Liver (tissue), 9 donors: ENCODE measurements around the gene TNF. TPM values are rescaled to one million over a fixed set of nuclear protein-coding genes. Genes with fewer than 3 reads are reported as not detected.
A peak's percentile ranks its signal among the peaks of the same experiment; 100 is the strongest.

Experiments used
- DNase-seq: peaks from one replicate; pipeline ENCODE4 v3.0.0-alpha.2; 2017; ENCODE audit warnings: low spot score
- H3K27ac ChIP-seq, 2 donors: one replicate each; pipeline ENCODE4 v1.7.0; 2013; ENCODE audit warnings: inconsistent platforms in 2 of 2, low read length in 2 of 2, control low read depth in 1 of 2, low read depth in 1 of 2, mild to moderate bottlenecking in 1 of 2
- H3K27me3 ChIP-seq, 4 donors: one replicate each; pipeline versions ENCODE4 v1.6.1 to v1.7.0; 2013; ENCODE audit warnings: low read length in 3 of 4, inconsistent platforms in 1 of 4, mild to moderate bottlenecking in 1 of 4, moderate library complexity in 1 of 4; ENCODE audit not compliant: control insufficient read depth in 4 of 4, insufficient read depth in 4 of 4
- H3K36me3 ChIP-seq, 4 donors: one replicate each; pipeline versions ENCODE4 v1.6.1 to v1.7.0; 2013; ENCODE audit warnings: low read length in 3 of 4, mild to moderate bottlenecking in 3 of 4, low read depth in 1 of 4, moderate library complexity in 1 of 4; ENCODE audit not compliant: control insufficient read depth in 4 of 4, insufficient read depth in 3 of 4
- H3K4me1 ChIP-seq, 4 donors: one replicate each; pipeline versions ENCODE4 v1.6.1 to v1.7.0; 2013; ENCODE audit warnings: low read length in 3 of 4, mild to moderate bottlenecking in 3 of 4, moderate library complexity in 1 of 4; ENCODE audit not compliant: control insufficient read depth in 4 of 4, insufficient read depth in 4 of 4
- H3K4me3 ChIP-seq, 3 donors: one replicate each; pipeline versions ENCODE4 v1.6.1 to v1.7.0; 2013; ENCODE audit warnings: low read length in 3 of 3, control low read depth in 1 of 3, low read depth in 1 of 3, mild to moderate bottlenecking in 1 of 3
- H3K9ac ChIP-seq, 2 donors: one replicate each; pipeline ENCODE4 v1.7.0; 2013; ENCODE audit warnings: low read length in 2 of 2, mild to moderate bottlenecking in 2 of 2, moderate library complexity in 2 of 2, control low read depth in 1 of 2, low read depth in 1 of 2
- H3K9me3 ChIP-seq, 4 donors: one replicate each; pipeline versions ENCODE4 v1.6.1 to v1.7.0; 2013; ENCODE audit warnings: low read length in 3 of 4; ENCODE audit not compliant: control insufficient read depth in 4 of 4
- ATF3 ChIP-seq: IDR thresholded peaks from 2 replicates; pipeline ENCODE4 v1.6.1; 2016; ENCODE audit warnings: antibody characterized with exemption
- CTCF ChIP-seq: fragments of 150-350 bp; IDR thresholded peaks from 2 replicates; pipeline ENCODE4 v1.5.1; 2017; ENCODE audit warnings: improper control_type of control experiment, low read depth, low read length; ENCODE audit not compliant: missing input control
- EGR1 ChIP-seq, 2 donors: IDR thresholded peaks; 2 replicates each; pipeline ENCODE4 v1.6.1; 2016 to 2018; ENCODE audit warnings: antibody characterized with exemption in 2 of 2, low read depth in 2 of 2
- FOXA1 ChIP-seq: IDR thresholded peaks from 2 replicates; pipeline ENCODE4 v1.6.1; 2016; ENCODE audit warnings: antibody characterized with exemption
- GABPA ChIP-seq, 2 donors: IDR thresholded peaks in 1 of 2; conservative IDR thresholded peaks in 1 of 2; 2 replicates each; pipeline ENCODE4 v1.6.1; 2016; ENCODE audit warnings: antibody characterized with exemption in 2 of 2, mild to moderate bottlenecking in 1 of 2, moderate library complexity in 1 of 2
- HNF4G ChIP-seq: IDR thresholded peaks from 2 replicates; pipeline ENCODE4 v1.6.1; 2016; ENCODE audit warnings: antibody characterized with exemption
- NR2F2 ChIP-seq: IDR thresholded peaks from 2 replicates; pipeline ENCODE4 v1.6.1; 2016; ENCODE audit warnings: antibody characterized with exemption
- RAD21 ChIP-seq, 2 donors: IDR thresholded peaks; 2 replicates each; pipeline ENCODE4 v1.6.1; 2016; ENCODE audit warnings: antibody characterized with exemption in 2 of 2, mild to moderate bottlenecking in 2 of 2
- RXRA ChIP-seq, 2 donors: IDR thresholded peaks; 2 replicates each; pipeline ENCODE4 v1.6.1; 2017 to 2018; ENCODE audit warnings: antibody characterized with exemption in 2 of 2, mild to moderate bottlenecking in 1 of 2
- SP1 ChIP-seq: IDR thresholded peaks from 2 replicates; pipeline ENCODE4 v1.6.1; 2018; ENCODE audit warnings: antibody characterized with exemption, mild to moderate bottlenecking
- TAF1 ChIP-seq: conservative IDR thresholded peaks from 2 replicates; pipeline ENCODE4 v1.6.1; 2016; ENCODE audit warnings: antibody characterized with exemption, mild to moderate bottlenecking
- ZBTB33 ChIP-seq: IDR thresholded peaks from 2 replicates; pipeline ENCODE4 v1.6.1; 2016; ENCODE audit warnings: antibody characterized with exemption
- WGBS: extraction: QIAGEN DNeasy Blood & Tissue Kit; methylation state at CpG from one replicate; pipeline ENCODE4 v1.1.7; 2013; 5-methylcytosine and 5-hydroxymethylcytosine counted together
- polyA plus RNA-seq, 2 donors: library from polyadenylated mRNA; stranded (reverse) in 1 of 2; unstranded in 1 of 2; fragments of 200-250 nt in 1 of 2; fragments of >200 nt in 1 of 2; fragmentation: Nextera tagmentation in 1 of 2; extraction: Ambion mirVana in 1 of 2; gene quantifications; one replicate each; pipeline versions ENCODE4 v1.2.1 to v1.2.3, GENCODE V29; 2013 to 2015
- total RNA-seq, 2 donors: library from RNA; depleted of rRNA; stranded (reverse); fragments of >200 nt; gene quantifications; one replicate each; pipeline ENCODE4 v1.2.3, GENCODE V29; 2014
- donor health status: healthy.
- donor health status: healthy.
- donor health status: healthy.
- donor health status: healthy.
- donor health status: healthy.

Gene TNF
- total and polyA plus RNA-seq, 4 donors: 0.06 to 0.42 (median 0.19) TPM; not detected in 1

GRCh38 chr6:31574106-31575061 lies 981 bp upstream of the TNF start:
- Histone ChIP-seq H3K36me3 (no peaks in the 10 kb centered on the region), H3K27ac (no peak overlapping the region), H3K4me1 (no peaks in the 10 kb centered on the region), H3K27me3 (no peaks in the 10 kb centered on the region), H3K4me3 (no peak overlapping the region), H3K9me3 (no peaks in the 10 kb centered on the region), H3K9ac (no peak overlapping the region)
- no peak for DNase-seq
- WGBS: 77% methylated on average over 14 of the region's 14 CpGs
- TF ChIP-seq TAF1 (no peak), NR2F2 (no peak), GABPA (IDR thresholded peaks at IDR 0.05 in 1 of 2, conservative IDR thresholded peaks at IDR 0.05 in 1 of 2) (no peak), SP1 (no peak), HNF4G (no peak), FOXA1 (no peak), ZBTB33 (no peak), ATF3 (no peak), CTCF (no peak), RXRA (IDR thresholded peaks at IDR 0.05) (no peak), RAD21 (IDR thresholded peaks at IDR 0.05) (no peak), EGR1 (IDR thresholded peaks at IDR 0.05; ENCODE audit: low read depth in 2 of 2) (no peak)

GRCh38 chr6:31575952-31576685 lies 754 bp downstream of the TNF start:
- WGBS: 77% methylated on average over 8 of the region's 8 CpGs
- Histone ChIP-seq H3K27ac (peak overlapping the region in 1 of 2 donors; percentile 56), H3K9ac (peak overlapping the region in 1 of 2 donors; percentile 41), H3K9me3 (no peaks in the 10 kb centered on the region), H3K36me3 (no peaks in the 10 kb centered on the region), H3K4me3 (peak overlapping the region in 2 of 3 donors; percentile 2), H3K4me1 (peaks cover 0 to 10% (median 2%) of the 10 kb centered on the region in 4 donors), H3K27me3 (no peaks in the 10 kb centered on the region)
- no peak for TF ChIP-seq NR2F2
- no peak for DNase-seq
